ENCODE results near the gene PLEKHD1.
A peak's percentile ranks its signal among the peaks of the same experiment; 100 is the strongest.

The PLEKHD1 gene

GRCh38 chr14:69540654-69541335, 56.3 kb downstream of the PLEKHD1 start:
- H3K4me3 ChIP-seq (ENCODE audit: control insufficient read depth, low read depth, low read length): no peak overlapping the region
- no peak for DNase-seq (ENCODE audit: low read depth)
- TF ChIP-seq CTCF (IDR thresholded peaks at IDR 0.05; ENCODE audit: control insufficient read depth, insufficient read depth, low read depth, low read length, missing control alignments): no peak

GRCh38 chr14:69542311-69542710, 57.8 kb downstream of the PLEKHD1 start:
- DNase-seq (ENCODE audit: low read depth): no peak
- no peak for TF ChIP-seq CTCF (IDR thresholded peaks at IDR 0.05; ENCODE audit: control insufficient read depth, insufficient read depth, low read depth, low read length, missing control alignments)

GRCh38 chr14:69543341-69544115, 59.0 kb downstream of the PLEKHD1 start:
- peak; percentile 33 for DNase-seq (ENCODE audit: low read depth)
- no peak for TF ChIP-seq CTCF (IDR thresholded peaks at IDR 0.05; ENCODE audit: control insufficient read depth, insufficient read depth, low read depth, low read length, missing control alignments)

More at GRCh38 chr14:69542311-69542710, 57.8 kb downstream of the PLEKHD1 start:
- H3K4me3 ChIP-seq (ENCODE audit: control insufficient read depth, low read depth, low read length): no peak overlapping the region

GRCh38 chr14:69547701-69548348, 63.3 kb downstream of the PLEKHD1 start:
- H3K4me3 ChIP-seq (ENCODE audit: control insufficient read depth, low read depth, low read length): no peak overlapping the region
- TF ChIP-seq CTCF (IDR thresholded peaks at IDR 0.05; ENCODE audit: control insufficient read depth, insufficient read depth, low read depth, low read length, missing control alignments): peak; percentile 33
- DNase-seq (ENCODE audit: low read depth): no peak

More at GRCh38 chr14:69543341-69544115, 59.0 kb downstream of the PLEKHD1 start:
- H3K4me3 ChIP-seq (ENCODE audit: control insufficient read depth, low read depth, low read length): no peak overlapping the region

- no peak for TF ChIP-seq CTCF (IDR thresholded peaks at IDR 0.05; ENCODE audit: control insufficient read depth, insufficient read depth, low read depth, low read length, missing control alignments)
- DNase-seq (ENCODE audit: low read depth): no peak
- H3K4me3 ChIP-seq (ENCODE audit: control insufficient read depth, low read depth, low read length): no peak overlapping the region
Measured at GRCh38 chr14:69548566-69548965, 64.0 kb downstream of the PLEKHD1 start.

GRCh38 chr14:69551511-69551910, 67.0 kb downstream of the PLEKHD1 start:
- no peak overlapping the region for H3K4me3 ChIP-seq (ENCODE audit: control insufficient read depth, low read depth, low read length)
- DNase-seq (ENCODE audit: low read depth): no peak
- no peak for TF ChIP-seq CTCF (IDR thresholded peaks at IDR 0.05; ENCODE audit: control insufficient read depth, insufficient read depth, low read depth, low read length, missing control alignments)

Data from AG09309 (cell line).